CD4-positive, alpha-beta T cell treated with Interleukin-4 for 4 hours (primary cell): ENCODE measurements around the gene PLEKHF1.
"Not testable (repeated sequence)": the region's sequence is repeated elsewhere in the genome, so short reads cannot be mapped to it uniquely, and the experiment has no call there.

Experiments
- DNase-seq: peaks from one replicate; pipeline ENCODE4 v3.0.0-alpha.2; 2020

The PLEKHF1 gene

DNA sequence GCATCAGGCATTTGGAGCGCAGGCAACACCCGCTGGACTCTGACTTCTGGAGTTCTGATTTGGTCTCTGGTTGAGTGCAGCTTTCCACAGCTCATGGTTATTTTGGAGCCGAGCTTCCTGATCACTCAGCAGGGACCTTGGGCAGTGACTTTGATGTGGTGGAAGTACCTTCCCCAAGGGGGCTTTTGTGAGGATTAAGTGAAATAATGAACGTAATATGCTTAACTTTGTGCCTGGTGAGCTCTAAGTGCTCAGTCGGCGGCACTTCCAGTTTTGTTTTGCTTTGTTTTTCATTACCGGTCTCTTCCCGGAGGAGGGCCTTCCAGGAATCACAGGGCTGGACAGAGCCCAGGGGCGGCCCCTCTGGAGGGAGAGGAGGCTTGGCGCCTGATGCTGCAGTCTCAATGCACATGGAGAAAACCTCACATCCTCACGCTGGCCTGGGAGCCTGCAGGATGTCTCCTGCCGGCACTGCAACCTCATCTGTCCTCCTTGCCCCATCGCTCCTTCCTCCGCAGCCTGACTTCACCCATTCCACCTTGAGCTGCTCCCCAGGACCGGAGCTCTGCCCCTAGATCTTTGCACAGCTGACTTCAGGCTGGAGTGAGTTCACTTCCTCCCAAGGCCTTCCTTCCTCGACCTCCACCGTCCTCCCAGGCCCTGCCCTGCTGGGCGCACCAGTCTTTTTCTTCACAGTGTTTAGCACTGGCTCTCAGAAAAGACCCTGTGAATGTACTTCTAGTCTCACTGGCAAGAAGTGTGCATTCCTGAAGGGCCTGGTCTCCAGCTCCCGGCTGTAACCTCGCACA is 1.5 kb downstream of the PLEKHF1 start:
- DNase-seq: no peak

DNA sequence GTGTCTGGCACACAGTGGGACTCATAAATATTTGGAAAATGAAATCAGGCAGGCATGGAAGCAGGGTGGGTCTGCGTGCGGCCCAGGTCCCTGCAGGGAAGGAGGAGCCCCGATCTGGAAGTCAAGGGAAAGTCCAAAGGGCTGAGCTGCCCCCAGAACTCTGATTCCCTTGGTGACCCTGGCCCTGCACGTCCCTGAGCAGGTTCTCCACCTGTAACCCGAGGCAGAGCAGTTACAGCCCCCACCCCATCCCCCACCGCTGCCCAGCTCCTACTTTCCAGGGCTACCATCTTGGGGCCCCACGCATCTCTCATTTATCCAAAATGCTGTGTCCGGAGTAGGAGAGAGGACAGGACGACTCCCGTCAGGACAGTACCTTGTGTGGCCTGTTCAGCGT is 2.1 kb downstream of the PLEKHF1 start:
- no peak for DNase-seq

DNA sequence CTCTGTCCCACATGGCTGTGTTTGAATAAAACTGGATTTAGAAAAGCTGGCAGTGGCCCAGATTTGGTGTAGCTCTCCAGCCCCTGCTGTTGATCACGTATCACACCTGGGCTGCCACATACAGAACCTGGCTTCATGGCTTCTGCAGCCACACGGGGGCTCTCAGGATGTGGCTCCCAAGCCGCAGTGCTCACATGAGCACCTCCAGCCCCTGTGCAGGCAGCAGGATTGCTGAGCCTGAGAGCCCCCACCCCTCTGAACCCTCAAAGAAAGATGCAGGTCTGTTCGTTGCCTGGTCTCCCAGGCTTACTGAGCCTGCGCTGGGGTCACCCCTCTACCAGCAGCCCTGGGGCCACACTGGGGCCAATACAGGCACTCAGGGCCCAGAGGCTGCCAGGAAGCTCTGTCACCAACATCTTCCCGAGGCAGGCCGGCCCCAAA is 2.7 kb downstream of the PLEKHF1 start:
- peak; percentile 68 for DNase-seq

GRCh38 chr19:29668746-29669609 is 3.7 kb downstream of the PLEKHF1 start:
- DNase-seq: no peak

DNA sequence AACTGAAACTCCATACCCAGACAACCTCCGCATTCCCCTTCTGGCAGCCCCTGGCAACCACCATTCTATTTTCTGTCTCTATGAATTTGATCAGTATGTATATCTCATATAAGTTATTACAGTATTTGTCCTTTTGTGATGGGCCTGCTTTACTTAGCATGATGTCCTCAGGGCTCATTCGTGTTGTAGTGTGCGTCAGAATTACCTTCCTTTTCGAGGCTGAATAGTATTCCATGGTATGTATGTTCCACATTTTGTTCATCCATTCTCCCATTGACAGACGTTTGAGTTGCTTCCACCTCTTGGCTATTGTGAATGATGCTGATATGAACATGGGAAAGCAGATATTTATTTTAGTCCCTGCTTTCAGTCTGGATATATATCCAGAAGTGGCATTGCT is 5.0 kb downstream of the PLEKHF1 start:
- DNase-seq: no peak

- not testable (repeated sequence) for DNase-seq
Observed at GRCh38 chr19:29671026-29671392, 5.7 kb downstream of the PLEKHF1 start.

DNA sequence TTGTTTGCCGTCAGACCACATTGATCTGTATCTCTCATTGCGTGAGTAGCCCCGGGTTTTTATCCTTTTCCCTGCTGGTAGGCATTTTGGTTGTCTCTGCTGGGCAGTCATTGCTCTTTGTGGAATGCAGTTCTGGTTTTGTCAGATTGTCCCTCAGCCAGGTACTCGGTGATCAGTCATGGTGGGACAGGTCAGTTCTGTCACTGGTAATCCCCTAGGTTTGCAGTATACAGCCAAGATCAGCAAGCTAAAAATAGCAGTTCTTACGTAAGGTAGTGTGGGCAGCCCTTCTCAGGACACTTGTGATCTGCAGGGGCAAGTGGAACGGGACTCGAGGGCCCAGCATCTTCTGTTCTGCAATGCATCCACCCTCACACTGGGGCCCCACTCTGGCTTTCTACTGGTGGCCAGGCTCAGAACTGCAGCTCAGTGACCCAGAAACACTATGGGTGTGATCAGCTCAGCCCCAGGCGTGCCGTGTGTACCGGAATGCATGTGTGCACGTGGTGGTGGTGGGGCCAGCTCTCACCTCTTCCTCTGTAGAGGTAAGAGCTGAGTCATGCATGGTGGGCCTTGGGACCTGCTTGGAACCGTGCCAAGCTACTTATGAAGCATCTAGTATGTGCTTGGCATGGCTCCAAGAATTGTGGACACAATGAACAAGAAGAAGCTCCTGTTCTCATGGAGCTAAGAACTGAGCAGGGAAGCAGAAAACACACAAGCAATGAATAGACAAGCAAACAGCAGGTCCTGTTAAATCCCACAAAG is 6.3 kb downstream of the PLEKHF1 start:
- DNase-seq: peak; percentile 98

DNA sequence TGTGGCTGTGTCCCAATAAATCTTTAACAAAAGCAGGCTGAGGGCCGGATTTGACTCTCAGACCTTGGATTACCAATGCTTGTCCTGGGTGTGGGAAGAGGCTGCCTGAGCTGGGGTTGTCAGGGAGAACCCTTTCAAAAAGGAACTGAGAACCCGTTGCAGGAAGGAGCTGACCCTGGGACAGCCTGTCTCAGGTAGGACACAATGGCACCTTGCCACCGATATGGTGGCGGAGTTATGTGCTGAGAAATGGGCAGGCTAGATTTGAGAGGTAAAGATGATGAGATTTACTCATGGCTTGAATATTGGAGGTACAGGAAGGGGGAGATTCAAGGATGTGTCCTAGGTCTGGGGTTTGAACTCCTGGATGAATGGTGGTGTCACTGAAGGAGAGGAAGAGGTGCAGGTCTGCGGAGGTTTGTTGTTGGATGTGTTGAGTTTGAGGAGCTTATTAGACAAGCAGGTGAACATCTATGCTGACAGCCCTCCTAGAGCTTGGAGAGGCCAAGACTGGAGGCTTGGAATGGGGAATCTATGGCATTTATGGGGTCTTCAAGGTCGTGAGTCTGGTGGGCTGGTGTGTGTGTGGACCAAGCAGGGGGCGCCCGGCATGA is 7.2 kb downstream of the PLEKHF1 start:
- DNase-seq: no peak

- DNase-seq: peak; percentile 93
Observed at GRCh38 chr19:29672933-29673336, 7.7 kb downstream of the PLEKHF1 start.

- no peak for DNase-seq
Observed at GRCh38 chr19:29673451-29674371, 8.4 kb downstream of the PLEKHF1 start.

DNA sequence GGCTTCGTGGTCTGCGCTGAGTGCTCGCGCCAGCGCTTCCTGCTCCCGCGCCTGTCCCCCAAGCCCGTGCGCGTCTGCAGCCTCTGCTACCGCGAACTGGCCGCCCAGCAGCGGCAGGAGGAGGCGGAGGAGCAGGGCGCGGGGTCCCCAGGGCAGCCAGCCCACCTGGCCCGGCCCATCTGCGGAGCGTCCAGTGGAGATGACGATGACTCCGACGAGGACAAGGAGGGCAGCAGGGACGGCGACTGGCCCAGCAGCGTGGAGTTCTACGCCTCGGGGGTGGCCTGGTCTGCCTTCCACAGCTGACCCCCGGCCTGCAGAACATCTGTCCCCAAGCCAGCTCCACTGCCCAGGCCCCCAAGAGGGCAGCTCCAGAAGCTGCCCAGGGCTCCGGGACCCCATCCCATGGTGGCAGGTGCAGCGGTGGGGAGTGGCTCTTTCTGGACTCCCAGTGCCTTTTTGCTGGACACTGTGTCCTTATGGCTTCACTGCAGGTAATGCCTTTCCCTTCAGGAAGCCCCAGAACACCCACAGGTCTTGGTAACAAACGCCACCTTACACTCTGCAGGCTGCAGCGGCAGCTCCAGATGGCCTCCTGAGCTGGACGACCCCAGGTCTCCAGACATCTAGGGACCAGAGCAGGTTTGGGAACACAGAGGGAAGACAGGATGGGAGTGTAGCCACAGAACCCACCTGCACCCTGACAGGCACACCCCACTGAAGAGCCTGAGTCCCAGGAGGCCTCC is 9.3 kb downstream of the PLEKHF1 start:
- no peak for DNase-seq

GRCh38 chr19:29675120-29675649 is 9.9 kb downstream of the PLEKHF1 start:
- no peak for DNase-seq

DNA sequence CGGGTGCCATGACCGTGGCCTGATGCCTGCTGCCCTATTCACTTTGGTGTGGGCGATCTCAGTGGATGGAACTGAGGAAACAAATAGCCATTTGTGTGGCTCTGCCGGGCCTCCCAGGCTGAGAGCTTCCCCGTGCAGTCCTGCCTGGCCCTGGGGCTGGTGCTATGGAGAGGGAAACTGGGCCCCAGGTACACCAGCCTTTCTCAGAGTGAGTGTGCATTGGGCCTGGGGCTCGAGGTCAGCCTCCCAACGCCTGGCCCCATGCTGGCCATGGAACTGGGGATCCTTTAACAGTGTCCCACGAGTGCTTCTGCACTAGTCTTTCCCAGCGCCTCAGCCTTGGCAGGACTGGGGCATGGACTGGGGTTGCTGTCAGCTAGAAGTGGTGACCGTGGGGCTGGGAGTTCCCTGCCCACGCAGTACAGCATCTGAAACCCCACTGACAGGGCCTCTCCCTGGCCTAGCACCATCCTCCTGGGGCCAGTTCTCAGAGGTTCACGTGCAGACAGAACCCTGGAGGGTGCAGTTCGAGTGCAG is 10.5 kb downstream of the PLEKHF1 start:
- no peak for DNase-seq

- no peak for DNase-seq
Observed at GRCh38 chr19:29676586-29676985, 11.3 kb downstream of the PLEKHF1 start.

DNA sequence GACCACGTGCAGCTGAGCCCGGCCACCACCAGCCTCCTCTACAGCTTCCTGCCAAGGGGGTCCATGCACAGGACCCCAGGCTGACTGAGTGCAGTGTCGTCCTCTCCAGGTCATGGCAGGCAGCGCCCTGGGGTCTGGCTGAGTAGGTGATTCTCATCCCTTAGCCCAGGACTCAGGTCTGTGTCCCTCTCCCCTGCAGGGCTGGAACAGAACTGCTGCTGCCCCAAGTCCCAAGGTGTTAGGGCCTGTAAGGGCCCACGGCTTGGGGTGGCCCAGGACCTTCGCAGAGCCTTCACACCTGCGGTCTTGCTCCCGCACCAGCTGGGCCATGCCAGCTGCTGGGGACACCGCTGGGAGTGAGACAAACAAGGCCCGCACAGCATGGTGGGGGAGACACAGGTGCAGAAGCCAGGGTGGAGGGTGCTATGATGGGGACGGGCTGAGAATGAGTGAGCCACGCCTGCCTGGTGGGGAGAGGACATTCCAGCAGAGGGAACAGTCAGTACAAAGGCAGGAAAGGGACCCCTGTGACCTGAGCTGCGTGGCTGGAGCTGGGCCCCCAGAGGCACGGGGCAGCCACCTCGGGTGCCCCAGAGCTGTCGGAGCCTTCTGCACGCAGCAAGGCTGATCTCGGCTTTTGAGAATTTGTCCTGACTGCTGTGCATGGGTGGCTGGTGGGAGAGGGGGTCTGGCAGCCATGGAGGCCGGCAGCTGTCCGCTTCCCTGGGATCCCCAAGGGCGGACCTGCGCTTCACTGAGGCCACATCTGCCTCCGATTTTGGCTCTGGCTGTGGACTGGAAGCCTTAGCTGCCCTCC is 11.9 kb downstream of the PLEKHF1 start:
- DNase-seq: no peak

DNA sequence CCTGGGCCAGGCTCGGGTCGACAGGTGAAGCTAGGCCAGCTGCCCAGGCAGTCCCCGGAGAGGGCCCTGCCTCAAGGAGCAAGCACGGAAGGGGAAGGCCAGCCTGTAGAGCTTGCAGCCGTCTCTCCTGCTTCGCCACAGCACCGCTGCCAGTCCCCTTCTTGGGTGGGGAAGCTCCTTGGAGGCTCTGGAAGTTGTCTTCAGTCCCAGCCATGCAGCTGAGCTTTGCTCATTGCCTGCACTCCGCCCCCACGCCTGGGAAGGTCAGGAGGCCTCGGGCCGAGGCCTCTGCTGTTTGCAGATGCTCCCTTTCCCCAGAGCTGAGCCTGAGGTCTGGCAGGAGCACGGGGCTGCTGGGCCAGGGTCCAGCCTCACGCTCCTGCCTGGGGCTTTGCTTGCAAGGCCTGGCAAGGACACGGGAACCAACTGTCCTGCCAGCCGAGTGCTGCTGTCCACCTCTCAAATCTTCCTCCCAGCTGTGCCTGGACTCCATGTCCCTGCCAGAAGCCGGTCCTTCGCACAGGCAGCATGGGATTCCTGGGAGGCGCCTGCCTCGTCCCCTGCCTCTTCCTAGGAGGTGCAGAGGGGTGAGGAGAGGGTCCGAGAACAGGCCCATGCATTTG is 13.3 kb downstream of the PLEKHF1 start:
- DNase-seq: no peak

DNA sequence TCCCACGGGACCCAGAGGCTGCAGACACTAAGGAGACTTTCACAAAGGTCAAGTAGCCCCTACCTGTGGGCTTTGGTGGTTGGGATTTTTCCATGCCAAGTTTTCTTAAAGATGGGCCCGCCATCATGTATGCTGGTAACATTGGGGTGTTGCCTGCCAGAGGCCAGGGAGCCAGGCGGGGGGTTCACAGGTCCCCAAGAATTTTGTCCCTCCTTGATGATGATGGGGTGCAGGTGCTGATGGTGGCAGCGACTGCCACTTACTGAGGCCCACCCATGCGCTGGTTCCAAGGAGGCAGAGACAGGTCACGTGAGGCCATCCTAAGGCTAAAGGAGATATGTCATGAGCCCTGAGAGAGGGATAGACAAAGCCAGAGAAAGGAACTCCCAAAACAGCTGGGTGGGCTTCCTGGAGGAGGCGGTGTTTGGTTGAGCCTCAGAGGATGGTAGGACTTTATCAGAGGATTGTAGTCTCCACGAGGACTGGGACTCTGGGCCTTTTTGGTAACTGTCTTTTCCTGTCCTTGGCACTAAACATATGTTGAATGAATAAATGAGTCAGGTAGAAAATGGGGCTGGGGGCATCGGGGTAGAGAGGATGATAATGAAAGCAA is 14.4 kb downstream of the PLEKHF1 start:
- DNase-seq: no peak

- peak; percentile 80 for DNase-seq
Observed at GRCh38 chr19:29680447-29680846, 15.2 kb downstream of the PLEKHF1 start.

DNA sequence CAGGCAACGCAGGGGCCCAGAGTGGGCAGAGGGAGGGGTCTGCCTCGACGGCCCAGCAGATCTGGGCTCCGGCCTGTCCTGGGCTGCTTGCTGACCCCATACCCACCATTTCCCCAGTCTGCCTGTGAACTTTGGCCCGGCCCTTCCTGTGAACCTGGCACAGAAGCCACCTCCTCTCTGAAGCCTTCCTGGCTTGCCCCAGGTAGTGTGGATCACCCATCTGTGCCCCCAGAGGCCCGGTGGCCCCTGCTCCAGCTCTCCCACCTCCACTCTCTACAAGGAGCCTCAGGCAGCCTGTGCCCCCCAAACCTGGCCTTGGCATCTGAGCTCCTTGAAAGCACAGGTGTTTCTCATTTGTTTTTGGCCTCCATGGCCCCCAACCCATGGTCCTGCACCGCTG is 15.7 kb downstream of the PLEKHF1 start:
- no peak for DNase-seq
